ENCODE data around the gene CRELD2. TPM values are rescaled to one million over a fixed set of nuclear protein-coding genes. Genes with fewer than 3 reads are reported as not detected.

CRELD2 gene
- total and polyA plus RNA-seq, 8 donors = 19.4 to 83.0 (median 38.0) TPM

DNA sequence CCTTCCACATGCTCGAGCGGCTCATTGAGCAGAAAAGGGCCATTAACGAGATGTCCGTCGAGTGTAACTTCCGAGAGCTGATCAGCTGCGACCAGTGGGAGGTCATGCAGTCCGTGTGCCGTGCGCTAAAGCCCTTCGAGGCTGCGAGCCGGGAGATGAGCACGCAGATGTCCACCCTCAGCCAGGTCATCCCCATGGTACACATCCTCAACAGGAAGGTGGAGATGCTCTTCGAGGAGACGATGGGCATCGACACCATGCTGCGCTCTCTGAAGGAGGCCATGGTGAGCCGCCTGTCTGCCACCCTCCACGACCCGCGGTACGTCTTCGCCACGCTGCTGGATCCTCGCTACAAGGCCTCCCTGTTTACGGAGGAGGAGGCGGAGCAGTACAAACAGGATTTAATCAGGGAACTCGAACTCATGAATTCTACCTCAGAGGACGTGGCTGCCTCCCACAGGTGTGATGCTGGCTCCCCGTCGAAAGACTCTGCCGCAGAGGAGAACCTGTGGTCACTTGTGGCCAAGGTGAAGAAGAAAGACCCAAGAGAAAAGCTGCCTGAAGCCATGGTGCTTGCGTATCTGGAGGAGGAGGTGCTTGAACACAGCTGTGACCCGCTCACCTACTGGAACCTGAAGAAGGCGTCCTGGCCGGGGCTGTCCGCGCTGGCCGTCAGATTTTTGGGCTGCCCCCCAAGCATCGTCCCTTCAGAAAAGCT, 31.9 kb upstream of the CRELD2 start:
- TF ChIP-seq, protein P1, sequence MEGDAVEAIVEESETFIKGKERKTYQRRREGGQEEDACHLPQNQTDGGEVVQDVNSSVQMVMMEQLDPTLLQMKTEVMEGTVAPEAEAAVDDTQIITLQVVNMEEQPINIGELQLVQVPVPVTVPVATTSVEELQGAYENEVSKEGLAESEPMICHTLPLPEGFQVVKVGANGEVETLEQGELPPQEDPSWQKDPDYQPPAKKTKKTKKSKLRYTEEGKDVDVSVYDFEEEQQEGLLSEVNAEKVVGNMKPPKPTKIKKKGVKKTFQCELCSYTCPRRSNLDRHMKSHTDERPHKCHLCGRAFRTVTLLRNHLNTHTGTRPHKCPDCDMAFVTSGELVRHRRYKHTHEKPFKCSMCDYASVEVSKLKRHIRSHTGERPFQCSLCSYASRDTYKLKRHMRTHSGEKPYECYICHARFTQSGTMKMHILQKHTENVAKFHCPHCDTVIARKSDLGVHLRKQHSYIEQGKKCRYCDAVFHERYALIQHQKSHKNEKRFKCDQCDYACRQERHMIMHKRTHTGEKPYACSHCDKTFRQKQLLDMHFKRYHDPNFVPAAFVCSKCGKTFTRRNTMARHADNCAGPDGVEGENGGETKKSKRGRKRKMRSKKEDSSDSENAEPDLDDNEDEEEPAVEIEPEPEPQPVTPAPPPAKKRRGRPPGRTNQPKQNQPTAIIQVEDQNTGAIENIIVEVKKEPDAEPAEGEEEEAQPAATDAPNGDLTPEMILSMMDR (IDR thresholded peaks at IDR 0.05) = no peak
- TF ChIP-seq POLR2AphosphoS5 (IDR thresholded peaks at IDR 0.05) = no peak
- TF ChIP-seq POLR2A (IDR thresholded peaks at IDR 0.05) = no peak
- no peak for TF ChIP-seq EP300 (IDR thresholded peaks at IDR 0.05)
- DNase-seq = no peak
- Histone ChIP-seq H3K36me3 (peaks cover 34 to 75% (median 64%) of the 10 kb centered on the region in 4 donors), H3K27me3 (no peaks in the 10 kb centered on the region), H3K4me1 (no peaks in the 10 kb centered on the region), H3K27ac (no peak overlapping the region), H3K9me3 (peaks cover 0 to 7% (median 0%) of the 10 kb centered on the region in 4 donors), H3K4me3 (no peak overlapping the region)
- intact Hi-C loops (cut with DNase I; ENCODE audit: low total_unique reads) = no loop called here
- WGBS, 5 donors = 97 to 98% (median 98%) methylated on average over 41 of the region's 41 CpGs

DNA sequence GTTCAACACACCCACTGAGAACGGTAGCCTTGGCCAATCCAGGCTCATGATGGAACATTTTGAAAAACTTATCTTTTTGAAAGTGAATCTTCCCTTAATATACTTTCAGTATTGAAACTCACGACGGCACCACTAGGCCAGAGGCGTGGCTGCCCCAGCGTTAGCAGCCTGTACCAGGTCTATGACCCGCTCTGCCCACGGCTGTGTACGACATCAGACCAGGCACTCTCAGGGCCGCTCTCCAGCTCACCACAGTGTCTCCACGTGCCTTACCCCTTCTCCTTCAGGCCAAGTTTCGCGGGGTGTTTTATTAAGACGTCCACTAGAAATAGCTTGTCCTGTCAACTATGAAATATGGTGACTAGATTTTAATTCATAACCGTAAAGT, 31.4 kb upstream of the CRELD2 start:
- DNase-seq = no peak
- no peaks in the 10 kb centered on the region for H3K4me1 ChIP-seq
- 94 to 97% (median 95%) methylated on average over 14 of the region's 14 CpGs for WGBS, 5 donors
- intact Hi-C loops (cut with DNase I; ENCODE audit: low total_unique reads) = no loop called here
- H3K4me3 ChIP-seq = no peak overlapping the region
- TF ChIP-seq, protein P1 (IDR thresholded peaks at IDR 0.05) = no peak
- TF ChIP-seq POLR2AphosphoS5 (IDR thresholded peaks at IDR 0.05) (no peak), POLR2A (IDR thresholded peaks at IDR 0.05) (no peak), EP300 (IDR thresholded peaks at IDR 0.05) (no peak)
- H3K36me3 ChIP-seq = peaks cover 34 to 76% (median 64%) of the 10 kb centered on the region in 4 donors
- no peaks in the 10 kb centered on the region for H3K27me3 ChIP-seq
- H3K9me3 ChIP-seq = peaks cover 0 to 7% (median 0%) of the 10 kb centered on the region in 4 donors
- no peak overlapping the region for H3K27ac ChIP-seq

DNA sequence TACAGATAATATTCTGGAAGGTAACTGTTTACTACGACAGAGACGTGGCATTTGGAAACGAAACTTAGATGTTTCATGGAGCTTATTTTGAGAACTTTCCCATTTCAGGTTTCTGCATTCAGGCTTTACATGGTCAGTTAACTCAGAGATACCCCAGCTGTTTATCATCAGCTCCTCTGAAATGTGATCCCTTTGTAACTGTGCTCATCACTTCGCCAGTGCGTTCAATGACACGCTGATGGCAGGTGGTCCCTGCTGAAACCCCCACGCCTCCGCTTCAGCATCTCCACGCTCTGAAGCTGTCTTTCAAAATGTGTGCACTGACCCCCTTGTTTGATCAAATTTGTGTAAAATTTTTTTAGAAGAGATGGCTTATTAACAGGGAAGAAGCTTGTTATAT, 30.7 kb upstream of the CRELD2 start:
- intact Hi-C loops (cut with DNase I; ENCODE audit: low total_unique reads) = no loop called here
- Histone ChIP-seq H3K4me3 (no peak overlapping the region), H3K27me3 (no peaks in the 10 kb centered on the region), H3K27ac (no peak overlapping the region), H3K36me3 (peaks cover 34 to 82% (median 70%) of the 10 kb centered on the region in 4 donors), H3K9me3 (peaks cover 0 to 7% (median 0%) of the 10 kb centered on the region in 4 donors), H3K4me1 (no peaks in the 10 kb centered on the region)
- 94 to 97% (median 96%) methylated on average over 9 of the region's 9 CpGs for WGBS, 5 donors
- no peak for TF ChIP-seq POLR2A (IDR thresholded peaks at IDR 0.05)
- TF ChIP-seq POLR2AphosphoS5 (IDR thresholded peaks at IDR 0.05) = no peak
- no peak for TF ChIP-seq EP300 (IDR thresholded peaks at IDR 0.05)
- DNase-seq = no peak

DNA sequence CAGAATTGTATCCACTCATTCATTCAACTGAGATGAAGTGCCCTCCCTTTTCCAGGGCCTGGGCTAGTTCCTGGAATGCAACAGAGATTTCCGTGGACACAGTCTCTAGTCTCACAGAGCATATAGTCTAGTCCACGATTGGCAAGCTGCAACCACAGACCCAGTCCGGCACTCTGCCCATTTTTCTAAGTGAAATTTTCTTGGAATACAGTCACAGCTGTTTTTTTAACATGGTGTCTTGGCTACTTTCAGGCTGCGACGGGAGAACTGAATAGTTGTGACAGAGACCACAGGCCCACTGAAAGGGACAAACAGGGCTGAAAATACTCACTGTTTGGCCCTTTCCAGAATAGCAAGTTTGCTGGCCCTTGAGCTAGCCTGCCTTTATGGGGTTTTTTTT, 29.4 kb upstream of the CRELD2 start:
- H3K9me3 ChIP-seq = peaks cover 0 to 7% (median 0%) of the 10 kb centered on the region in 4 donors
- H3K4me1 ChIP-seq = no peaks in the 10 kb centered on the region
- no peak for DNase-seq
- intact Hi-C loops (cut with DNase I; ENCODE audit: low total_unique reads) = no loop called here
- peaks cover 30 to 78% (median 64%) of the 10 kb centered on the region in 4 donors for H3K36me3 ChIP-seq
- H3K27ac ChIP-seq = no peak overlapping the region
- H3K4me3 ChIP-seq = no peak overlapping the region
- TF ChIP-seq POLR2A (IDR thresholded peaks at IDR 0.05) = no peak
- no peak for TF ChIP-seq EP300 (IDR thresholded peaks at IDR 0.05)
- TF ChIP-seq, protein P1 (IDR thresholded peaks at IDR 0.05) = no peak
- TF ChIP-seq POLR2AphosphoS5 (IDR thresholded peaks at IDR 0.05) = no peak
- WGBS, 5 donors = 91 to 97% (median 95%) methylated on average over 5 of the region's 5 CpGs
- no peaks in the 10 kb centered on the region for H3K27me3 ChIP-seq

Measured in stomach (tissue), 9 donors.